GM12878 (cell line): Measurements from ENCODE around the gene ABCD3. TPM values are rescaled to one million over a fixed set of nuclear protein-coding genes. Genes with fewer than 3 reads are reported as not detected.

ENCODE experiments used
- ATAC-seq: fragments of 200-7000 bp; cut with Tn5 transposase; 3 replicates; pipeline ENCODE4 v1.9.1; 2020; ENCODE audit warnings: mild to moderate bottlenecking, moderate library complexity
- BruUV-seq: library from RNA; stranded (reverse); fragments of 400-500 nt; replicated peaks from 2 replicates; lab custom pipeline; 2021; lab: Mats Ljungman, UMichigan
- CTCF ChIA-PET: fragments of 300-600 bp; sonication (Branson Sonifier 250); formaldehyde crosslinking; extraction: SDS; loops from one replicate; lab custom pipeline; 2021; ENCODE audit warnings: inconsistent platforms; lab: Yijun Ruan, JAX
- POLR2A ChIA-PET: fragments of 350-600 bp; formaldehyde crosslinking; extraction: SDS; loops from one replicate; lab custom pipeline; 2021; ENCODE audit warnings: inconsistent platforms; lab: Charles Lee
- RAD21 ChIA-PET: fragments of 300-600 bp; sonication (Branson Sonifier 250); formaldehyde crosslinking; loops from one replicate; lab custom pipeline; 2023; ENCODE audit warnings: antibody characterized with exemption; ENCODE audit not compliant: unreplicated experiment; lab: Charles Lee
- SMC1A ChIA-PET: fragments of 300-600 bp; sonication (Branson Sonifier 250); formaldehyde crosslinking; loops from one replicate; lab custom pipeline; 2023; ENCODE audit not compliant: unreplicated experiment, uncharacterized antibody; lab: Charles Lee
- DNase-seq: peaks from one replicate; pipeline ENCODE4 v3.0.0-alpha.2; 2011; ENCODE audit warnings: low read depth, low spot score
- FAIRE-seq: peaks from 3 replicates; lab custom pipeline; 2011; peaks lifted over from hg19 to GRCh38; lab: Jason Lieb, UNC
- H2AFZ ChIP-seq: 2 replicates; pipeline ENCODE4 v1.6.0; 2011; ENCODE audit warnings: low read depth, low read length, control low read depth; ENCODE audit not compliant: control insufficient read depth
- H3K27ac ChIP-seq: 2 replicates; pipeline ENCODE4 v1.5.1; 2011; ENCODE audit warnings: control low read depth; ENCODE audit not compliant: control insufficient read depth, insufficient read depth
- H3K27me3 ChIP-seq, 2 experiments: replicated peaks in 1 of 2; 2 replicates each; pipeline versions ENCODE4 v1.6.0 to v1.6.1; 2011; ENCODE audit warnings: low read length in 1 of 2; ENCODE audit not compliant: control insufficient read depth in 2 of 2, insufficient read depth in 2 of 2
- H3K36me3 ChIP-seq, 2 experiments: 2 replicates each; pipeline ENCODE4 v1.5.1; 2011; ENCODE audit warnings: low read length in 1 of 2; ENCODE audit not compliant: control insufficient read depth in 2 of 2, insufficient read depth in 2 of 2
- H3K4me1 ChIP-seq: 2 replicates; pipeline ENCODE4 v1.6.1; 2011; ENCODE audit warnings: mild to moderate bottlenecking, low read length, moderate library complexity, mixed read lengths; ENCODE audit not compliant: control insufficient read depth, insufficient read depth
- H3K4me2 ChIP-seq: 2 replicates; pipeline ENCODE4 v1.6.0; 2011; ENCODE audit warnings: control low read depth; ENCODE audit not compliant: control insufficient read depth, insufficient read depth
- H3K4me3 ChIP-seq: fragments of 200-600 bp; sonication (generic); 2 replicates; pipeline ENCODE4 v1.5.1; 2016
- H3K79me2 ChIP-seq: 2 replicates; pipeline ENCODE4 v1.6.0; 2011; ENCODE audit warnings: low read length; ENCODE audit not compliant: control insufficient read depth, insufficient read depth
- H3K9ac ChIP-seq: 2 replicates; pipeline ENCODE4 v1.8.0; 2011; ENCODE audit warnings: low read length, control low read depth, mixed read lengths; ENCODE audit not compliant: control insufficient read depth, insufficient read depth
- H3K9me3 ChIP-seq: replicated peaks from 3 replicates; pipeline ENCODE4 v1.5.1; 2011; ENCODE audit warnings: mild to moderate bottlenecking, low read length; ENCODE audit not compliant: control insufficient read depth, insufficient read depth
- H4K20me1 ChIP-seq: 2 replicates; pipeline ENCODE4 v1.6.0; 2011; ENCODE audit not compliant: control insufficient read depth, insufficient read depth
- ASH2L ChIP-seq: fragments of 300-600, 200-600 bp; sonication (generic); IDR thresholded peaks from 2 replicates; pipeline ENCODE4 v1.6.1; 2017; ENCODE audit warnings: low read depth, mild to moderate bottlenecking, borderline replicate concordance
- CBX3 ChIP-seq: fragments of 200-600 bp; sonication (generic); IDR thresholded peaks from 2 replicates; pipeline ENCODE4 v1.6.1; 2016; ENCODE audit warnings: low read depth, borderline replicate concordance
- GATAD2B ChIP-seq: fragments of 450-650 bp; conservative IDR thresholded peaks from 2 replicates; pipeline ENCODE4 v1.6.1; 2017; ENCODE audit warnings: low read depth, mild to moderate bottlenecking, moderate library complexity
- LARP7 ChIP-seq: fragments of 450-650 bp; IDR thresholded peaks from 2 replicates; pipeline ENCODE4 v1.6.1; 2017; ENCODE audit warnings: mild to moderate bottlenecking
- MEF2A ChIP-seq: IDR thresholded peaks from 2 replicates; pipeline ENCODE4 v1.6.1; 2011; ENCODE audit warnings: low read depth, mild to moderate bottlenecking, low read length, moderate library complexity; ENCODE audit not compliant: insufficient read depth
- MTA3 ChIP-seq: IDR thresholded peaks from 2 replicates; pipeline ENCODE4 v1.6.1; 2012; ENCODE audit warnings: low read length, inconsistent platforms, borderline replicate concordance
- POLR2A ChIP-seq: IDR thresholded peaks from 2 replicates; pipeline ENCODE4 v1.6.1; 2011; ENCODE audit warnings: low read depth, mild to moderate bottlenecking, low read length
- SREBF1 ChIP-seq: IDR thresholded peaks from 2 replicates; pipeline ENCODE4 v1.6.1; 2012; ENCODE audit warnings: mild to moderate bottlenecking, low read length
- SUPT20H ChIP-seq: IDR thresholded peaks from 2 replicates; pipeline ENCODE4 v1.6.1; 2011; ENCODE audit warnings: low read depth, mild to moderate bottlenecking, low read length, moderate library complexity, borderline replicate concordance; ENCODE audit not compliant: control insufficient read depth
- TCF12 ChIP-seq: IDR thresholded peaks from 2 replicates; pipeline ENCODE4 v1.6.1; 2011; ENCODE audit warnings: low read depth, mild to moderate bottlenecking, low read length
- ZNF207 ChIP-seq: fragments of 450-650 bp; IDR thresholded peaks from 2 replicates; pipeline ENCODE4 v1.6.1; 2014; ENCODE audit warnings: antibody characterized with exemption, mild to moderate bottlenecking, borderline replicate concordance
- ZZZ3 ChIP-seq: IDR thresholded peaks from 2 replicates; pipeline ENCODE4 v1.6.1; 2011; ENCODE audit warnings: low read depth; ENCODE audit not compliant: control insufficient read depth, insufficient read length
- WGBS: methylation state at CpG from one replicate; pipeline ENCODE4 v1.1.6; 2016; ENCODE audit warnings: low lambda C conversion rate; ENCODE audit not compliant: insufficient replicate concordance, insufficient coverage; ENCODE audit errors: missing lambda C conversion rate; 5-methylcytosine and 5-hydroxymethylcytosine counted together
- in situ Hi-C: fragments of 300-500 bp; cut with MboI; formaldehyde crosslinking; loops from 9 replicates; pipeline ENCODE4 v1.14.3; 2018; ENCODE audit warnings: mixed read lengths
- intact Hi-C: fragments of 100-400 bp; cut with micrococcal nuclease; formaldehyde crosslinking; loops from one replicate; pipeline ENCODE4 v1.14.2; 2022; ENCODE audit not compliant: unreplicated experiment
- polyA plus RNA-seq, 11 experiments: library from polyadenylated mRNA; depleted of rRNA in 4 of 11; unstranded in 6 of 11; stranded (reverse) in 5 of 11; fragments of >200 nt; fragmentation: Nextera tagmentation in 4 of 11; fragmentation: Illumina TruSeq in 1 of 11; extraction: Ambion mirVana in 4 of 11; extraction: Trizol in 1 of 11; gene quantifications; 1 replicate in 1 of 11; 2 replicates in 10 of 11; pipeline versions ENCODE4 v1.2.1 to v1.2.3, GENCODE V29; 2011 to 2016; ENCODE audit warnings: inconsistent platforms in 2 of 11, missing spikeins in 2 of 11, low read depth in 1 of 11
- total RNA-seq, 4 experiments: library from RNA; depleted of rRNA in 3 of 4; stranded (reverse); fragments of >200 nt in 3 of 4; fragmentation: Illumina TruSeq in 1 of 4; extraction: Trizol in 1 of 4; gene quantifications; 2 replicates each; pipeline versions ENCODE4 v1.2.1 to v1.2.3, GENCODE V29; 2013 to 2021
- TF ChIP-seq, protein P1 (sequence below): fragments of 450-650 bp; IDR thresholded peaks from 2 replicates; pipeline ENCODE4 v1.6.1; 2016; ENCODE audit warnings: mild to moderate bottlenecking
- TF ChIP-seq, protein P2 (sequence below): fragments of 450-650 bp; formaldehyde crosslinking; IDR thresholded peaks from 2 replicates; pipeline ENCODE4 v1.4.0; 2022; ENCODE audit warnings: mild to moderate bottlenecking, moderate library complexity
- TF ChIP-seq, protein P3 (sequence below): fragments of 150-350 bp; IDR thresholded peaks from 2 replicates; pipeline ENCODE4 v1.6.1; 2016; ENCODE audit warnings: low read depth, low read length
- TF ChIP-seq, protein P4 (sequence below): IDR thresholded peaks from 2 replicates; pipeline ENCODE4 v1.6.1; 2012; ENCODE audit warnings: low read depth, low read length, improper control_type of control experiment

Gene ABCD3
- total and polyA plus RNA-seq, 10 of the 15 experiments (the other 5 are each of a cell fraction or from before 2014, with no cell fraction given), result 15.1 to 40.2 (median 24.1) TPM

DNA sequence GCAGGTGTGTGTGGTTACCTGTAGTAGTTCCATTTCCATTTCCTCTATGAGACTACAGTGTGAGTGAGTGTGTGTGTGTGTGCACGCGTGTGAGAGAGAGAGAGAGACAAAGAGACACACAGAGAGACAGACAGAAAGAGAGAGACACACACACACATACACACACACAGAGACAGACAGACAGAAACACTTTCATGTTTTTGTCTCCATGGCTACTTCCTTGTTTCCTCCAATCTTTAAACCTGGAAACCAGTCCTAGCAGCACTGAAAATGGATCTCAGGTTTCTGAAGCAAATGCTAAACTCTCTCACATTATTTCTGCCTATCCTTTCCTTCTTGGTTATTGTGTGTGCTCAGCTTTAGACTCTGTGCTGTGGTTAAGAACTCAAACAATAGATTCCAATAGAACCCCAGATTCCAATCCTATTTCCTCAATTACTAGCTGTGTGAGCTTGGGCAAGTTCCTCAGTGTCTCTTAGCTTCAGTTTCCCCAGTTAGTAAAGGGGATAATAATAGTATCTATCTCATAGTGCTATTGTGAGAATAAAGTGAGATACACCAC is 22.4 kb upstream of the ABCD3 start:
- Histone ChIP-seq H3K4me1 (no peaks in the 10 kb centered on the region), H3K9ac (no peak overlapping the region), H3K27me3 (no peaks in the 10 kb centered on the region; a peak in 1 of 4 replicates), H3K36me3 (no peaks in the 10 kb centered on the region), H3K27ac (no peak overlapping the region), H4K20me1 (no peaks in the 10 kb centered on the region), H3K4me2 (no peak overlapping the region), H2AFZ (no peak overlapping the region), H3K79me2 (no peaks in the 10 kb centered on the region), H3K9me3 (no peaks in the 10 kb centered on the region), H3K4me3 (no peak overlapping the region)
- CTCF ChIA-PET, result interaction anchor here (1.0 to 1.7 kb wide), 3 partner anchors 9 to 410 kb away, joined by 3 to 5 read pairs (median 4); no protein-coding TSS in a partner anchor
- DNase-seq (no peak), ATAC-seq (no peak), FAIRE-seq (no peak)
- intact Hi-C loops (no loop called here), in situ Hi-C loops (no loop called here)
- 41% methylated on average over 2 of the region's 2 CpGs for WGBS
- POLR2A ChIA-PET, result no interaction called here
- RAD21 ChIA-PET, result no interaction called here
- no TSS peak for BruUV-seq
- SMC1A ChIA-PET, result interaction anchor here (1.1 kb wide), 1 partner anchor 11 kb away, joined by 3 read pairs; no protein-coding TSS in a partner anchor
- no peak for TF ChIP-seq ZZZ3
- no peak for TF ChIP-seq LARP7
- no peak for TF ChIP-seq ASH2L
- TF ChIP-seq CBX3, result no peak
- TF ChIP-seq, protein P1, sequence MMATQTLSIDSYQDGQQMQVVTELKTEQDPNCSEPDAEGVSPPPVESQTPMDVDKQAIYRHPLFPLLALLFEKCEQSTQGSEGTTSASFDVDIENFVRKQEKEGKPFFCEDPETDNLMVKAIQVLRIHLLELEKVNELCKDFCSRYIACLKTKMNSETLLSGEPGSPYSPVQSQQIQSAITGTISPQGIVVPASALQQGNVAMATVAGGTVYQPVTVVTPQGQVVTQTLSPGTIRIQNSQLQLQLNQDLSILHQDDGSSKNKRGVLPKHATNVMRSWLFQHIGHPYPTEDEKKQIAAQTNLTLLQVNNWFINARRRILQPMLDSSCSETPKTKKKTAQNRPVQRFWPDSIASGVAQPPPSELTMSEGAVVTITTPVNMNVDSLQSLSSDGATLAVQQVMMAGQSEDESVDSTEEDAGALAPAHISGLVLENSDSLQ, result no peak
- TF ChIP-seq SUPT20H, result no peak
- TF ChIP-seq, protein P2, sequence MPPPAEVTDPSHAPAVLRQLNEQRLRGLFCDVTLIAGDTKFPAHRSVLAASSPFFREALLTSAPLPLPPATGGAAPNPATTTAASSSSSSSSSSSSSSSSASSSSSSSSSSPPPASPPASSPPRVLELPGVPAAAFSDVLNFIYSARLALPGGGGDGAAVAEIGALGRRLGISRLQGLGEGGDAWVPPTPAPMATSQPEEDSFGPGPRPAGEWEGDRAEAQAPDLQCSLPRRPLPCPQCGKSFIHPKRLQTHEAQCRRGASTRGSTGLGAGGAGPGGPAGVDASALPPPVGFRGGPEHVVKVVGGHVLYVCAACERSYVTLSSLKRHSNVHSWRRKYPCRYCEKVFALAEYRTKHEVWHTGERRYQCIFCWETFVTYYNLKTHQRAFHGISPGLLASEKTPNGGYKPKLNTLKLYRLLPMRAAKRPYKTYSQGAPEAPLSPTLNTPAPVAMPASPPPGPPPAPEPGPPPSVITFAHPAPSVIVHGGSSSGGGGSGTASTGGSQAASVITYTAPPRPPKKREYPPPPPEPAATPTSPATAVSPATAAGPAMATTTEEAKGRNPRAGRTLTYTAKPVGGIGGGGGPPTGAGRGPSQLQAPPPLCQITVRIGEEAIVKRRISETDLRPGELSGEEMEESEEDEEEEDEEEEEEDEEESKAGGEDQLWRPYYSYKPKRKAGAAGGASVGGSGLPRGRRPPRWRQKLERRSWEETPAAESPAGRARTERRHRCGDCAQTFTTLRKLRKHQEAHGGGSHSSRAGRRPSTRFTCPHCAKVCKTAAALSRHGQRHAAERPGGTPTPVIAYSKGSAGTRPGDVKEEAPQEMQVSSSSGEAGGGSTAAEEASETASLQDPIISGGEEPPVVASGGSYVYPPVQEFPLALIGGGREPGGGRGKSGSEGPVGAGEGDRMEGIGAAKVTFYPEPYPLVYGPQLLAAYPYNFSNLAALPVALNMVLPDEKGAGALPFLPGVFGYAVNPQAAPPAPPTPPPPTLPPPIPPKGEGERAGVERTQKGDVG (CRISPR knock-in tag), result no peak
- TF ChIP-seq TCF12, result no peak
- TF ChIP-seq MTA3, result no peak
- TF ChIP-seq ZNF207, result no peak
- TF ChIP-seq GATAD2B, result no peak
- no peak for TF ChIP-seq MEF2A
- TF ChIP-seq POLR2A, result no peak
- TF ChIP-seq, protein P3, sequence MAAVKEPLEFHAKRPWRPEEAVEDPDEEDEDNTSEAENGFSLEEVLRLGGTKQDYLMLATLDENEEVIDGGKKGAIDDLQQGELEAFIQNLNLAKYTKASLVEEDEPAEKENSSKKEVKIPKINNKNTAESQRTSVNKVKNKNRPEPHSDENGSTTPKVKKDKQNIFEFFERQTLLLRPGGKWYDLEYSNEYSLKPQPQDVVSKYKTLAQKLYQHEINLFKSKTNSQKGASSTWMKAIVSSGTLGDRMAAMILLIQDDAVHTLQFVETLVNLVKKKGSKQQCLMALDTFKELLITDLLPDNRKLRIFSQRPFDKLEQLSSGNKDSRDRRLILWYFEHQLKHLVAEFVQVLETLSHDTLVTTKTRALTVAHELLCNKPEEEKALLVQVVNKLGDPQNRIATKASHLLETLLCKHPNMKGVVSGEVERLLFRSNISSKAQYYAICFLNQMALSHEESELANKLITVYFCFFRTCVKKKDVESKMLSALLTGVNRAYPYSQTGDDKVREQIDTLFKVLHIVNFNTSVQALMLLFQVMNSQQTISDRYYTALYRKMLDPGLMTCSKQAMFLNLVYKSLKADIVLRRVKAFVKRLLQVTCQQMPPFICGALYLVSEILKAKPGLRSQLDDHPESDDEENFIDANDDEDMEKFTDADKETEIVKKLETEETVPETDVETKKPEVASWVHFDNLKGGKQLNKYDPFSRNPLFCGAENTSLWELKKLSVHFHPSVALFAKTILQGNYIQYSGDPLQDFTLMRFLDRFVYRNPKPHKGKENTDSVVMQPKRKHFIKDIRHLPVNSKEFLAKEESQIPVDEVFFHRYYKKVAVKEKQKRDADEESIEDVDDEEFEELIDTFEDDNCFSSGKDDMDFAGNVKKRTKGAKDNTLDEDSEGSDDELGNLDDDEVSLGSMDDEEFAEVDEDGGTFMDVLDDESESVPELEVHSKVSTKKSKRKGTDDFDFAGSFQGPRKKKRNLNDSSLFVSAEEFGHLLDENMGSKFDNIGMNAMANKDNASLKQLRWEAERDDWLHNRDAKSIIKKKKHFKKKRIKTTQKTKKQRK, result no peak
- TF ChIP-seq, protein P4, sequence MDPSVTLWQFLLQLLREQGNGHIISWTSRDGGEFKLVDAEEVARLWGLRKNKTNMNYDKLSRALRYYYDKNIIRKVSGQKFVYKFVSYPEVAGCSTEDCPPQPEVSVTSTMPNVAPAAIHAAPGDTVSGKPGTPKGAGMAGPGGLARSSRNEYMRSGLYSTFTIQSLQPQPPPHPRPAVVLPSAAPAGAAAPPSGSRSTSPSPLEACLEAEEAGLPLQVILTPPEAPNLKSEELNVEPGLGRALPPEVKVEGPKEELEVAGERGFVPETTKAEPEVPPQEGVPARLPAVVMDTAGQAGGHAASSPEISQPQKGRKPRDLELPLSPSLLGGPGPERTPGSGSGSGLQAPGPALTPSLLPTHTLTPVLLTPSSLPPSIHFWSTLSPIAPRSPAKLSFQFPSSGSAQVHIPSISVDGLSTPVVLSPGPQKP, result no peak
- no peak for TF ChIP-seq SREBF1
